Prostate gland (tissue), 2 donors: ENCODE data around the gene GTF2IRD1.

Experiments used
- CTCF ChIP-seq, 4 experiments: fragments of 200-600 bp in 2 of 4; fragments of 450-650 bp in 2 of 4; sonication (generic) in 2 of 4; IDR thresholded peaks; 1 replicate in 3 of 4; 2 replicates in 1 of 4; pipeline ENCODE4 v1.5.1; 2016 to 2019; ENCODE audit warnings: antibody characterized with exemption in 4 of 4, mild to moderate bottlenecking in 2 of 4, moderate library complexity in 2 of 4
- POLR2A ChIP-seq: fragments of 450-650 bp; IDR thresholded peaks from one replicate; pipeline ENCODE4 v1.6.1; 2016; ENCODE audit warnings: antibody characterized with exemption, mild to moderate bottlenecking

DNA sequence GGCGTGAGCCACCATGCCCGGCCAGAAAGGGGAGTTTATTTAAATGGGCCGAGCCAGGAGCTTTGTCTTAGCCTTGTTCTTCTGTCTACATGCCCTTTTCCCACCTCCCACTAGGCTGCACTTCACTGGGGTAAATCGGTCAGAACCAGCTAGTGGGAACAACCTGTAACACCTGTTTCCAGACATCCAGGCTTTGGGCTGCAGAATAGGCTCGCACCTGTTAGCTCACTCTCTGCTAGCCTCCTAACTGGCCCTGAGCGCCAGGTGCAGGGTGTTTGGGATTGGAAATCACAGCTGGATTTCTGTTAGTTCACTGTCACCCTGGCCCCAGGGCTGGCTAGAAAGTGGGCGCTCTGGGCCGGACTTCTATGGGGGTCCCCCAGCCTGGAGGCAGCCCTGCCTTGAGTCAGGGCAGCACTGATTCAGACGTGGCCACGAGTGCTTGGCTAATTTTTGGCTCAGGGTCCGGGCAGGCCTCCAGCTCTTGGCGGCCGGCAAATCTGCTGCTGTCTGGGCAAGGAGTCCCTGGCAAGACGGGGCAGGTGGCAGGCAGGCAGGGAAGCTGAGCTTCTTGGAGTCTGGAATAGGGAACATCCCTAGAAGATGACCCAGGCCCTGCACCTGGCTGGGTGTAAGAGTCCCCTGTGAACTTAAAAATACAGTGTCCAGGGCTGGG, 48.6 kb downstream of the GTF2IRD1 start:
- peak in 2 of 4 experiments; percentile 7 to 18 for TF ChIP-seq CTCF (IDR thresholded peaks at IDR 0.05)
- no peak for TF ChIP-seq POLR2A
